GM21381 (cell line): ENCODE measurements around the gene SOX9.
"Not testable (repeated sequence)": the region's sequence is repeated elsewhere in the genome, so short reads cannot be mapped to it uniquely, and the experiment has no call there.

Source experiments
- ATAC-seq: cut with Tn5 transposase; IDR thresholded peaks from one replicate; pipeline ENCODE4 v1.9.1; 2021; ENCODE audit warnings: mild to moderate bottlenecking, moderate library complexity; ENCODE audit not compliant: unreplicated experiment

The SOX9 gene

GRCh38 chr17:72125742-72126141 is 4.9 kb downstream of the SOX9 start:
- ATAC-seq = no peak

GRCh38 chr17:72126575-72127486 is 6.0 kb downstream of the SOX9 start:
- ATAC-seq = no peak

- ATAC-seq = no peak
Measured at GRCh38 chr17:72128039-72128438, 7.2 kb downstream of the SOX9 start.

- ATAC-seq = no peak
Measured at GRCh38 chr17:72134608-72135394, 14.0 kb downstream of the SOX9 start.

- no peak for ATAC-seq
Measured at GRCh38 chr17:72135546-72136325, 14.9 kb downstream of the SOX9 start.

GRCh38 chr17:72136692-72137091 is 15.9 kb downstream of the SOX9 start:
- ATAC-seq = no peak

- no peak for ATAC-seq
Measured at GRCh38 chr17:72137161-72137560, 16.3 kb downstream of the SOX9 start.

GRCh38 chr17:72139212-72139611 is 18.4 kb downstream of the SOX9 start:
- ATAC-seq = no peak

GRCh38 chr17:72141336-72141735 is 20.5 kb downstream of the SOX9 start:
- ATAC-seq = no peak

GRCh38 chr17:72142097-72142496 is 21.3 kb downstream of the SOX9 start:
- not testable (repeated sequence) for ATAC-seq

GRCh38 chr17:72142614-72143013 is 21.8 kb downstream of the SOX9 start:
- ATAC-seq = no peak

GRCh38 chr17:72143245-72143644 is 22.4 kb downstream of the SOX9 start:
- no peak for ATAC-seq

- no peak for ATAC-seq
Measured at GRCh38 chr17:72144101-72144500, 23.3 kb downstream of the SOX9 start.

- ATAC-seq = no peak
Measured at GRCh38 chr17:72145562-72145961, 24.7 kb downstream of the SOX9 start.

- ATAC-seq = no peak
Measured at GRCh38 chr17:72145962-72146361, 25.1 kb downstream of the SOX9 start.

GRCh38 chr17:72146371-72146770 is 25.6 kb downstream of the SOX9 start:
- ATAC-seq = no peak

GRCh38 chr17:72150632-72151460 is 30.0 kb downstream of the SOX9 start:
- ATAC-seq = no peak

GRCh38 chr17:72151565-72152386 is 31.0 kb downstream of the SOX9 start:
- ATAC-seq = no peak

GRCh38 chr17:72152387-72152929 is 31.6 kb downstream of the SOX9 start:
- no peak for ATAC-seq
